NCI-H774 (cell line): Measurements from ENCODE around the gene NPR2.

Experiments
- DNase-seq: peaks from one replicate; lab custom pipeline; 2025; lab: John Stamatoyannopoulos, UW

The NPR2 gene

GRCh38 chr9:35800530-35800929, 9.1 kb downstream of the NPR2 start:
- DNase-seq = no peak

- no peak for DNase-seq
Observed at GRCh38 chr9:35801328-35802128, 10.1 kb downstream of the NPR2 start.

GRCh38 chr9:35806101-35806500, 14.7 kb downstream of the NPR2 start:
- no peak for DNase-seq

- DNase-seq = no peak
Observed at GRCh38 chr9:35808433-35808832, 17.0 kb downstream of the NPR2 start.

GRCh38 chr9:35810122-35810521, 18.7 kb downstream of the NPR2 start:
- no peak for DNase-seq

- no peak for DNase-seq
Observed at GRCh38 chr9:35811381-35812024, 20.1 kb downstream of the NPR2 start.

GRCh38 chr9:35812025-35812602, 20.7 kb downstream of the NPR2 start, which contains the start of gene SPAG8:
SPAG8 (minus strand) TSS chr9:35812262; CDS start chr9:35812147, 115 bp downstream.
- DNase-seq = peak; percentile 94

- no peak for DNase-seq
Observed at GRCh38 chr9:35813434-35814105, 22.2 kb downstream of the NPR2 start.

GRCh38 chr9:35814106-35814840, 22.9 kb downstream of the NPR2 start:
- peak; percentile 36 for DNase-seq

GRCh38 chr9:35814841-35815543, 23.6 kb downstream of the NPR2 start, which contains the start of gene HINT2:
HINT2 (minus strand) TSS chr9:35815042; CDS start chr9:35814979, 63 bp downstream.
- DNase-seq = peak; percentile 97

- no peak for DNase-seq
Observed at GRCh38 chr9:35816708-35817107, 25.3 kb downstream of the NPR2 start.

GRCh38 chr9:35818341-35818740, 26.9 kb downstream of the NPR2 start:
- no peak for DNase-seq

- DNase-seq = no peak
Observed at GRCh38 chr9:35820076-35820475, 28.7 kb downstream of the NPR2 start.

GRCh38 chr9:35822926-35823325, 31.5 kb downstream of the NPR2 start:
- no peak for DNase-seq

- peak; percentile 7 for DNase-seq
Observed at GRCh38 chr9:35826071-35826701, 34.8 kb downstream of the NPR2 start.

GRCh38 chr9:35827486-35827885, 36.1 kb downstream of the NPR2 start:
- no peak for DNase-seq

- no peak for DNase-seq
Observed at GRCh38 chr9:35828716-35829083, 37.3 kb downstream of the NPR2 start, which contains the start of gene FAM221B. FAM221B (minus strand) TSS chr9:35828732; CDS start chr9:35826161, 2,571 bp downstream.

- peak; percentile 84 for DNase-seq
Observed at GRCh38 chr9:35829084-35829763, 37.8 kb downstream of the NPR2 start, which contains the start of gene TMEM8B. TMEM8B (plus strand) TSS chr9:35829228; CDS start chr9:35829448, 220 bp downstream.

GRCh38 chr9:35829764-35830096, 38.3 kb downstream of the NPR2 start:
- DNase-seq = no peak

GRCh38 chr9:35831040-35831439, 39.6 kb downstream of the NPR2 start:
- DNase-seq = no peak
